Epidermal melanocyte (primary cell): ENCODE results near the gene PPP2R5B.

Source experiments
- DNase-seq: peaks from one replicate; pipeline ENCODE4 v3.0.0; 2011; ENCODE audit warnings: low spot score; ENCODE audit not compliant: insufficient read length

Gene PPP2R5B

DNA sequence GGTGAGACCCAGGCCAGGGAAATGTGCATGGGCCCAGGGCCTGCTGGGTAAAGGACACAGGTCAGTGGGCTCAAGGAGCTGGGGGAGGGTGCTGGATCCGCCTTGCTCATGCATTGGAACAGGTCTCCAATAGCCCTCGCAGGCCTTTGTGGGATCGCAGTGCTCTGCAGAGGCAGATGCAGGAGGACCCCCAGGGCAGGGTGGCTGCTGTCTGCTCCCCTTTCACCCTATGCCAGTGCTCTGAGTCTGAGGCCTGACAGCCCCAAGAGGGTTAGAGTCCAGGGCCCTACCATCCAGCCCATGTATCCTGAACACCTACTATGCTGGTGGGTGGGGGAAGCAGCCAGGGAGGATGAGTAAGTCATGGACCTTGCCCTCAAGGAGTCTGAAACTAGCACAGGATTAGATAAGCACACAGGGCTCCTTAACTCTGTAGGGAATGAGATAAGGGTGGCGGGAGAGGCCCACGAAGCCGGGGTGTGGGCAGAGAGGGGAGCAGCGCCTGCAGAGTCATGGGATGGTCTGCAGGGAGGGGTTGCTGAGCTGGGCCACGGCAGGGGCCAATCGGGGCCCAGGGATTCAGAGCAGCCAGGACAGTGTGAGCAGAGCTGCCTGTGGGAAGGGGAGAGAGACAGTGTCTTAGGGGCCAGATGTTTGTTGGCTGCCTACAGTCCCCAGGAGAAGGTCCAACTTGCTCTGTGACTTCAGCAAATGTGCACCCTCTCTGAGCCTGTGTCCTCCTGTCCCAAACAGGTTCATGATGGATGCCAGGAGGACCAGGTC, 35.6 kb upstream of the PPP2R5B start:
- DNase-seq: no peak

DNA sequence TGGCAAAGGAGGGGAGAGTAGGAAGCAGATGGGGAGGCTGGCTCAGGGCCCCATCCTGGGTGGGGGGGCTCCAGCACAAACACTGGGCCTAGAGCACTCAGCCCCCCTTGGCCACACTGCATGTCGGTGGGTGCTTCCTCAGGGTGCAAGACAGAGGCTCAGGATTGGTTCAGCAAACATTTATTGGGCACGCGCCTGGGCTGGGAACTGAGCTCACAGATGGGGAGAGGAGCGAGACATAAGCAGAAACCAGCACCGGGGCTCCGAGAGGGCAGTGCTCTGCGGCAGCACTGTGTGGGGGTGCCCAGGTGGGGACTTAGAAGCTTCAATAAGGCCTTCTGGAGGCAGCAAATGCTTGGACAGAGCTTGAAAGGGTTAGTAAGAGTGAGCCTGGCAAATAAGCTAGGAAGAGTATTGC, 34.0 kb upstream of the PPP2R5B start:
- no peak for DNase-seq

DNA sequence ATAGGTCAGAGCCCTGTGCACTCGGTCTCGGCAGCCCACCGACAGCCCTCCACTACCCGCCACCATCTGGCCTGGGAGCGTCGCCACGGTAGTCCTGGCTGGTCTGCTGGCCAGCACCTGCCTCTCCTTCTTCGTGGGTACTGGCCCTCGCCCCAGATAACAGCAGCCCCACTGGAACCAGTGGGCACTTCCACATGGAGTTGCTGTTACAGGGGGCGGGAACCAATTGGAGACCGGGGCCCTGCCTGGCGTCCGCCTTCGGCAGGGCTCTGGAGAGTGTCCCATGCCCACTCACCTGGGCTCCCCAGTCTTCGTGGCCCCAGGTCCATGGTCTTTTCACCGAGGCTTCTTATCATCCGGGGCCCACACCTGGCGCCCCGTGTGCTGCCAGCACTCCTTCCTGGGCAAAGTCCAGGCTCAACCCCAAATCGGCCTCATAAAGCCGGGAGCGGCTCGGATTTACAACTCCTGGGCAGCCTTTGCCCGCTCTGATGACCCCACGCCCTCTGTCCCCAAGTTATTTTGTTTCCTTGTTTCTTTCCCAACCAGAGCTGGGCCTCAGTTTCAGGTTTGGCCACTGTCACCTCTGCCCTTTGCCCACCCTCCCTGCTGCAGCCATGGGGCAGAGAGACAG, 33.2 kb upstream of the PPP2R5B start:
- DNase-seq: no peak

DNA sequence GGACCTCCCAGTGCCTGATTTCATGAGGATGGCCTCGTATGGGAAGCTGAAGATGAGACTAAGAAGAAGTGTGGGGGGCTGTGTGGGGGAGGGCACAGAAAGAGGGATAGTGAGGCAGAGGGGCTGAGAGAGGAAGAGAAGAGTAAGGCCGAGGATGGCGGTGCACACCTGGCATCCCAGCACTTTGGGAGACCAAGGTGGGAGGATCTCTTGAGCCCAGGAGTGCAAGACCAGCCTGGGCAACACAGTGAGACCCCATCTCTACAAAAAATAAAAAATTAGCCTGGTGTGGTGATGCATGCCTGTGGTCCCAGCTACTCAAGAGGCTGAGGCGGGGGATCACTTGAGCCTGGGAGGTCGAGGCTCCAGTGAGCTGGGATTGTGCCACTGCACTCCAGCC, 32.6 kb upstream of the PPP2R5B start:
- no peak for DNase-seq

DNA sequence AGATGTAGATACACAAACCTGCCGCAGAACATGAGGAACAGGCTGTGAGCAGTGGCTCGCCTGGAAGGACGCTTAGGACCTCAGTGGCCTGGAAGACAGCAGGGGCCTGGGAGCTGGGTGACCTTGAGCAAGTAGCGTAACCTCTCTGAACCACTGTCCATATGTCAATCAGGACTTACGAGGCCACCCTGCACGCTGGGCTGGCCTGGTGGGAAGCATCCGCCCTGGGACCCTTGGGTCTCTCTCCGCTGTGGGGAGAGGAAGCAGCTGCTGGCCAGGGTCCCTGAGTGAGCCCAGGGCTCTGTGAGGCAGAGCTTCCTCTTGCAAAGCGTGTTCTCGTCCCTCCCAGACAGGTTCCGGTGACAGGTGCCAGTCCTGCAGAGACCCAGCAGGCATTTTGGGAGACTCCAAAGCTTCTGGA, 32.1 kb upstream of the PPP2R5B start:
- DNase-seq: no peak

DNA sequence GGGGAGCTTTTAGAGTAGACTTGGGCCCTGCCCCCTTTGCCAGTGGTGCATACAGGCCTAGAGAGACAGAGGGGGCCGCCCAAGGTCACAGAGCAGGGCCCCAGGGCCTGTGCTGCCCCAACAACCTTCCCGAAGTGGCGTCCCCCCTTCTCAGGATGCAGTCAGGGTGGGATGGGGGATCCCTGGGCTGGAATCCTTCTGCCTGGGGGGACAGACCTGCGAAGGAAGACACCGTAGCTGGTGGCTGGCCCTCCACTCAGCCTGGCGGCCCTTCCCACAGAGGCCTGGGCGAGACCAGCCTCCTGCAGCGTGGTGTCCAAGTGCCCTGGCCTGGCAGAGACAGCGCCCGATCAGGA, 31.7 kb upstream of the PPP2R5B start:
- no peak for DNase-seq

DNA sequence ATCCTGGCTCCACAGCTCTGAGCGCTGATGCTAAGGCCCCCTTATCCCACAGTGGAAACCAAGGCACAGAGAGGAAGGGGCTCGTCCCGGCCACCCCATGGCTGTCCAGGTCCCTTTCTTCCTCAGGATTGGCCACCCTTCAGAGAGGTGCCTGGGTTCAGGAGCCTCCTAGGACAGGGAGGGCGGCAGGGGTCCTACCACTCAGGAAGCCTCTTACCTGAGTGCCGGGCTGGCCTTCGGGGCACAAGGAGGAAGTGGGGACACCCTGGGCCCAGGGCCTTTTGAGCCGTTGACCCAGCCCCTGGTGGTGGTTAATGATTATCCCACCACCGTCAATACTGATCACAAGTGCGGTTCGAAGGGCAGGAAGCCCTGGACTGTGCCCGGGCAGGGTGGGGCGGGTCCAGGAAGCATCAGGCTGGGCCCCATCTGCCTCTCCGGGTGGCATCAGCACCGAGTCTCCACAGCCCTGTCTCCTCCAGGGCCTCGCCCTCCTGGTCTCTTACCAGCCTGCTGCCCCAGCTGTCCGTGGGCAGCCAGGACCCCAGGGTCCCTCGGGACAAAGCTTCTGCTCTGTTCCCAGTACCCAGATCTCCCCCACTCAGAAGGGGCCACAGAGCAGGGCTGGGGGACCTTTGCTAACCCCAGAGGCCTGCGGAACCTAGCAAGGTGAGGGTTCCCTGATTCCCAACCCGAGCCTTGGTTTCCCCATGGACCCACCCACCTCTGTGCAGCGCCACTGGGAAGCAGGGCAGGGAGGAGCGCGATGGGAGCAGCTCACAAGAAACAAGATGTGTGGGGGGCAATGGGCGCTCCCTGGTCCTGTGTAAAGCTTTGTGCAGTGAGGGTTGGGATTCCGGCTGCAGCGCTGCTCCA, 31.1 kb upstream of the PPP2R5B start:
- no peak for DNase-seq

DNA sequence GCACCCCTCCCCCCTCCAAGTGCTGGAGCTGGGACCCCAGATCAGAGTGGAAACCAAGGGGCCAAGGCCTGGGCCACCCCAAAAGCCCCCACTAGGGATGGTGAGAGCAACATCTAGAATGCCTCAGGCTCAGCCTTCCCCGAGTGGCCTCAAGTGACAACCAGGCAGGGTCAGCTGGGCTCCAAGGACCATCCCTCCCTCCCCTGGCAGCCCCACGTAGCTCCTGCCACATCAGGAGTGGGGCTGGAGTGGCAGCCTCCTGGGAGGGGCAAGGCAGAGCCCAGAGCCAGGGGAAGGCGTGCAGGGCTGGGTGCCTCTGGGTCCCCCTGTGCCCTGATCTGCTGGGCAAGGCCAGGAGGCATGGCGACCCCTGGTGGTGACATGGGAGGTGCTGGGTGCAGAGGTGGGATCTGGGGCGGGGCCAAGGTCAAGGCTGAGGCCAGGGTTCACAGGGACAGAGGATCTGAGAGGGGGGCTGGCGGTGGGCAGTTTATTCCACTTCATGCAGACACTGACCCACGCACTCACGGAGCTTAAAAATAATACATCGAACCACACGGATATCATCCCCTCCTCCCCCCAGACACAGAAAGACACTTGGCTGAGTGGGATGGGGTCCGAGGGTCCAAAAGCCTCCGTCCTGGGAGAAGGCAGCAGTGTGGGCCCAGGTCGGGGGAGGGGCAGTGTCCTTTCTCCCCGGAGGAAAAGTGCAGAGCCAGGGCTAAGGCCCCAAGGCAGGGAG, 30.2 kb upstream of the PPP2R5B start:
- peak; percentile 89 for DNase-seq

DNA sequence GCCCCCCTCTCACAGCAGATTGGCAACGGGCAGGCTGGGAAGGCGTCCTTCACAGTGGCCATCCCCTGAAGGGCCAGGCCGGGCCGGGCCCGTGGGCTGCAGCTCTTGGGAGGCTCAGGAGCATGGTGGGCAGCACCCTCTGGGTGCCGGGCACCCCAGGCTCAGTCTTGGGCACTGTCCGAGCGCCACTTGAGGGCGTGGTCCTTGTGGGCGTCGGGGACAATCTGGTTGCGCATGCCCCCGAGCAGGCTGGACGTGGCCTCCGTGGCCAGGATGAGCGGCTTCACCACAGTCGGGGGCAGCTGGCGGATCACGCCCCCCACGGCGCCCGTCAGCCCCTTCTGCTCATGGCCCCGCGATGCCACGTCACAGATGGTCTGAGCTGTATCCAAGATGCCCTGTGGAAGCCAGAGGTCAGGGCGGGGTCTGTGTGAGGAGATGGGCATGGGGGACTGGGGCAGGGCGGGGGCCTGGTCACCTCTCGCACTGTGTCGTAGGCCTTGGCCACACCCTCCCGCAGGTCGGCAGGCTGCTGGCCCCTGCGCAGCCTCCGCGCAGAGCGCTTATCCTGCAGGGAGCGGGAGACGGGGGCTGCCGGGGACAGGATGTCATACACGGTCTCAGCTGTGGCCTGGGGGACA, 29.6 kb upstream of the PPP2R5B start:
- DNase-seq: no peak

DNA sequence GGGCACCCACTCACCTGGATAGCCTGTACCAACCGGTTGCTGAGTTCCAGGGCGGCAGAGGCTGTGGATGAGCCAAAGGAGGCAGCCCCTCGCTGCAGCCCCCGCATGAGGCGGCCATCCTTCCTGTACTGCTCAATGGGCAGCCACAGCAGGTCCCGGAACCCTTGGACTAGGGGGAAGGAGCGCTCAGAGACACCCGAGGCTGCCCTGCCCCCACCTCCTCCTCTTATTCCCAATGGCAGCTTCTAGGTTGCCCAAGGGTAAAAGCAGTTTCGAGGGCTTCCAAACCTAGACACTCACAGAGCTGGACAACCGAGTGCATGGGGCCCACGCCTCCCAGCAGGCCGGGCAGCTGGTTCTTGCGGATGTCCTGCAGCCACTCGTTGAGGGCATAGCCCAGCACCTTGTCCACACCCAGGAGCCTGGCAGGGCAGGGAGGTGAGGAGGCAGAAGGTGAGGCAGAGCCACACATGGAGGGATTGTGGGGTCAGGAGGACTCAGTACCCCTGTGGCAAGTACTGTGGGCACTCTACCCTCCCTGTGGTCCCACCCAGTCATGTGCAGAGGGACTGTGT, 28.0 kb upstream of the PPP2R5B start:
- no peak for DNase-seq

DNA sequence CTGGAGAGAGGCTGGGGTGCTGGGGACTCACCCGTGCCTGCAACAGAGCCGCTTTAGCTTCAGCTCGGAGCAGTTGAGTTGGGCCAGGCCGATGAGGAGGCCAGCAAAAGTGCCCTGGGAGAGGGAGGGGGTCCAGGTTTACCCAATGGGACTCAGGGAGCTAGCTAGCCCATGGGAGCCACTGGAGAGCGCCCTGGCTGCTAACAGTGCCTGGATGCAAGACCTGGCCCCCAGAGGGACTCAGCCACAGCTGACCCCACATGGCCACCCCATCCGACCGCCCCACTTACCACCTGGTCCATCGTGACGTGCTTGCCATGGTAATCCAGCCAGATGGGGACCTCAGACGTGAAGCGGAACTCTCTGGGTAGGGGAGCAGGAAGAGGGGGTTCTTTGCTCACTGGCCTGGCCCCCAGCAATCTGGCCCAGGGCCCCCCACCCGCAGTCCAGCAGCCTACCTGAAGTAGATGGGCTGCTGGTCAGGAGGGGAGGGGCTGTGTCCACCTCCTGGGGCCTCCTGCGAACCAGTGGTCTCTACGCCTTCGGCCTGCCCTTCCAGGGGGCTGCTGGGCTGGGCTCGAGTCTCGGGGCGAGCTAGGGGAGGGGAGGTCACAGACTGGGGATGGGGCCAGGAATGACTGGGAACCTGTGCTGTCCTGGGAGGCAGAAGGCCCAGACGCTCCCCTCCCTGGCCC, 27.0 kb upstream of the PPP2R5B start:
- DNase-seq: no peak

DNA sequence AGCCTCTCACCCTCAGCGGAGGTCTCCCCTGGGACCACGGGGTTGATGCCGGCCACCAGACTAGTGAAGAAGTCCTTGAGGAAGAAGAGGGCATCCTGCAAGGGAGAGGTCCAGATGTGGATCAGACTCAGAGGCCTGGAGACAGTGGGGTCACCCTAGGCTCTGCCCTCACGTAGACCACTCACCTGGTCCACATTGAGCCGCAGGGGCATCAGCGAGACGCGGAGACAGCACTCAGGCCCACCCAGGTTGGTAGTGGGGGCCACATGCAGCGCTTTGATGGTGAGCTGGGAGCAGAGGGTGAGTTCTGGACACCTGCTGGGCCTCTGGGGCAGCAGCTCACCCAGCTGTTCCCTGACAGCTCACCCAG, 26.4 kb upstream of the PPP2R5B start:
- no peak for DNase-seq

DNA sequence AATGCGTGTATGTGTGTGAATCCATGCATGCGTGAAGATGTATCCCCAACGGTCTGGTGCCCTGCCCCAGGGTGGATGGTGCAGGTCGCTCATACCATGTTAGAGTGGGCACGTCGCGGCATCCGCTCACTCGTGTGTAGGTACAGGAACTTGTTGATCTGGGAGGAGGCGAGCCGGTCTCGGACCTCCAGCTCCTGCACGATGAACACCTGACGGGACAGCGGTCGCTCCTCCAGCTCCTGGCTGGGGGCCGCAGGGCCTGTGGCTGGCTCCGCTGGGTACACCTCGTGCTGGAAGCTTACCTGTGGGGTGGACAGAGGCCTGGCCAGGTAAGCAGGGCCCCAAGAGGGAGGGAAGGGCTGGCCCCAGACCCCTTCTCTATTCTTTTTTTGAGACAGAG, 25.9 kb upstream of the PPP2R5B start:
- DNase-seq: no peak

DNA sequence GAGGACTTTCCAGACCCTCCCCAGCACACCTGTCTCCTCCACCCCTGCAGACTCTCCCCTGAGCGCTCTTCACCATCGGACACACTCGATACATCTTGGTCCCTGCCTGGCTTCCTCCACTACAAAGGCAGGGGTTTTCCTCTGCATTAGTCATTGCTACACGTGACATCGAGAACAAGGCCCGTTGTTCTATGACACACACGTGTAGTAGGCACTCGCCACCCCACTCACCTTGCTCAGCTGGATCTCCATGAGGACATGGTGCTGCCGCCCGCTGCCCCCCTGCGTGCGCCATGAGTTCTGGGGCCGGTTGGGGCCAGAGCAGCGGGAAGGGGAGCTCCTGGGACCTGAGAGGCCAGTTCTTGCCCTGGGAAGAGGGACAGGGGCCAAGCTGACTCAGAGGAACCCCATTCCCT, 24.2 kb upstream of the PPP2R5B start:
- DNase-seq: no peak

DNA sequence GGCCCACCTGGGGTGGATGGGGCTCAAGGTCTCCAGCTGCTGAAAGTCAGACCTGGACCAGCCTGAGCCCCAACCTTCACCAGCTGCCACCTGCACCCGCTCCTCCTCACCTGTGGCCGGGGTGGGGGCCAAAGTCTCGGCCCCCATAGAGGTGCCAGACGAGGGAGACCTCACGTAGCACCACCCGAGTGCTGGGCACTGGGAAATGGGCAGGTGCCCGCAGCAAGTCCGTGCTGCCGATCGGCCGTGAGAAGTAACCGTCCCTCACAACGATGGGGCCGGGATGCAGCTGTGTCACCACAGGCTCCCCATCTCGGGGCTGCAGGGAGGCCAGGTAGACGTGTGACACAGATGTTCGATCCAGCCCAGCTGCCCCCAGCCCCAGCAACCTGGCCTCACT, 23.7 kb upstream of the PPP2R5B start:
- DNase-seq: no peak

DNA sequence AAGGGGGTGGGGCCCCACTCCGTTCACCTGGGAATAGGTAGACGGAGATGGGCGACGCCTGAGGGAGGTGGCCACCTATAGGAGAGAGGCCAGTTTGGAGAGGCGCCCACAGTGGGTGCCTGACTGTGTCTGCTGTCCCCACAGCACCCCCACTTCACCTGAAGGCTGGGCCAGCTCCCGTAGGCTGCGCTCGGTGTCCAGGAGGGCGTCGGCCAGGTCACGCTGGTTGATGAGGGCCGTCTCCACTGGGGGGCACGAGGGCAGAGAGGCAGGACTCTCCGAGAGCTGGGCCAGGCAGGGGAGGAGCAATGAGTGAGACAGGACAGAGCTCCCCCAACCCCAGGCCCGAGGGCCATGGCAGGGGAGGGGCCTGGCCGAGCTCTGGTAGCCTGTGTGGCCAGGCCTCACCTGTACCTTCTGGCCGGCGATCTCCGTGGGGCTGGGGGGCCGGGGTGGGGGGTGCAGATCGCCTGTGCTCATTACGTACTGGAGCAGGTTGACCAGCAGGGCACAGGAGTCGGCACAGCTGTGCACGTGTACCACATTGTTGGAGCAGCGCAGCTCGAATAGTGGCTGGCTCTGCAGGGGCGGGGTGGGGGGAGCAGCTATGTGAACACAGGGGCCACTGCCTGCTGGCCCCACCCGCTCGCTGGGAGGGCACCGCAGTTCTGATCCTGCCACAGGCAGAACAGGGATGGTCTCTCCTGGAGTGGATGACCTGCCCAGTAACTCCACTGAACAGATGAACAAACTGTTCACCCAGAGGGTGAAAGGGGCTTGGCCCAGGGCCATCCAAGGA, 22.2 kb upstream of the PPP2R5B start:
- DNase-seq: no peak

DNA sequence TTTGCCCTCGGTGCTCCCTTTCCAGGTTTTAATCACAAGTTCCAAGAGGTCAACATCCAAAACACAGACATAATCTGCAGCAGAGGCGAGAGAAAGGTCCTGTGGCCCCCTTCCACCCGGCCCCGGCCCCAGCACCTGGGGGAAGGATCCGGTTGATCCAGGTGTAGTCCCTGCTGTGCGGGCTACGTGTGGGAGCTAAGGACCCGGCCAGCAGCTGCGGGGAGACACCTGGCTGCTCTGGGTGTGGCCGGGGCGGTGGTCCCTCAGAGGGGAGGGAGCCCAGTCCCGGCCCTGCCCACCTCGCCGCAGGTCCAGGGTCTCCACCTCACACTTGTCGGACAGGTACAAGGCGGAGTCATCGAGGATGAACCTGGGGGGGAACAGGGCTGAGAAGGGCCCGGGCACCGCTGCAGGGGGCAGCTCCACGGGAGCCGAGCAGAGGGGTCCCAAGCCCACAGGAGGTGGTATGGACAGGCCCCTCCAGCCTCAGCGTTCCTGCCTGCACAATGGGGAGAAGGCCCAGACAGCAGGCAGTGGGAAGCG, 21.1 kb upstream of the PPP2R5B start:
- DNase-seq: no peak

DNA sequence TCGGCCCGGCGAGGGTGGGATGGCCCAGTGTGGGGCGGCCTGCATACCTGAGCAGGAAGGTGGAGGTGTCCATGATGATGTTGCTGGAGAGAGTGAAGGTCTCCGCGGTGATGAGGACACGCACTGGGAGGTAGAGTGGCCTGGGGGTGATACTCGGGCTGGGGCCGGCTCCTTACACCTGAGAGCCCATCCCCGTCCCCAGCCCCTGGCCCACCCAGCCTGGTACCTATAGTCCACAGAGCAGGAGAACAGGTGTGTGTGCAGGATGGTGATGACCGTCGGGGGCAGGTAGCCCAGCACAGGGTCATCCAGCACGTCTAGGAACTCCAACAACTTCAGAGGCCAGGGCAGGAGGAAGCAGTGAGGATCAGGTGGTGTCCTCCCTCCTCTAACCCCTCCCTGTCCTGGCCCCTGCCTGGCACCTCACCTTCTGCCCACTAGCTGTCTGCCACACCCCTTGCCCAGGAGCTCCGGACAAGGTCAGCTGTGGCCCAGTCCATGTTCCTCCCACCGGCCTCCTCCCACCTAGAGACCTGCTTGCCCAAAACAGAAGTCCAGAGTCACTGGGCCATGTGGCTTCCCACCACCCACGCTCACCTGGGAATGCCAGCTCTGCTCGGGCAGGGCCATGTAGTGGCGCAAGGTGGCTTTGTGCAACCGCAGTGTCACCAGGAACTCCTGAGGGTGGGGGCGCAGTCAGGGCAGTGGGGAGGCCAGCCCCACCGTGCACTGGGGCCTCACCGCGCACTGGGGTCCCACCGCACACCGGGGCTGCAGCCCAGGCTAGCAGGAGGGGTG, 18.8 kb upstream of the PPP2R5B start:
- DNase-seq: no peak
